ENCODE results near the gene TUT7. TPM values are rescaled to one million over a fixed set of nuclear protein-coding genes. Genes with fewer than 3 reads are reported as not detected.

Gene TUT7
- total RNA-seq, 4 donors from 2014 or later = 36.8 to 99.9 (median 50.4) TPM

GRCh38 chr9:86341007-86341491 lies 13.2 kb downstream of the TUT7 start:
- no peak overlapping the region for H3K27ac ChIP-seq
- peaks cover 0 to 100% (median 0%) of the 10 kb centered on the region in 3 donors for H3K36me3 ChIP-seq

GRCh38 chr9:86340356-86341006 lies 13.7 kb downstream of the TUT7 start:
- no peaks in the 10 kb centered on the region for H3K4me1 ChIP-seq
- H3K36me3 ChIP-seq = peaks cover 0 to 100% (median 0%) of the 10 kb centered on the region in 3 donors
- no peak for DNase-seq
- H3K27me3 ChIP-seq = no peaks in the 10 kb centered on the region
- H3K4me3 ChIP-seq = no peak overlapping the region
- H3K27ac ChIP-seq = no peak overlapping the region
- TF ChIP-seq POLR2A (IDR thresholded peaks at IDR 0.05) = no peak
- no peak for TF ChIP-seq CTCF (IDR thresholded peaks at IDR 0.05)
- no peaks in the 10 kb centered on the region for H3K9me3 ChIP-seq

More at GRCh38 chr9:86341007-86341491, 13.2 kb downstream of the TUT7 start:
- DNase-seq = no peak
- Histone ChIP-seq H3K4me1 (no peaks in the 10 kb centered on the region), H3K4me3 (no peak overlapping the region), H3K27me3 (no peaks in the 10 kb centered on the region), H3K9me3 (no peaks in the 10 kb centered on the region)
- TF ChIP-seq POLR2A (IDR thresholded peaks at IDR 0.05) (no peak), CTCF (IDR thresholded peaks at IDR 0.05) (no peak)

- Histone ChIP-seq H3K27me3 (no peaks in the 10 kb centered on the region), H3K9me3 (no peaks in the 10 kb centered on the region), H3K4me3 (no peak overlapping the region), H3K36me3 (peaks cover 0 to 89% (median 0%) of the 10 kb centered on the region in 3 donors), H3K4me1 (no peaks in the 10 kb centered on the region), H3K27ac (peak overlapping the region in 1 of 4 donors; percentile 21)
- TF ChIP-seq POLR2A (IDR thresholded peaks at IDR 0.05) (no peak), CTCF (IDR thresholded peaks at IDR 0.05) (no peak)
- DNase-seq = no peak
Observed at GRCh38 chr9:86337469-86338108, 16.6 kb downstream of the TUT7 start.

- TF ChIP-seq CTCF (IDR thresholded peaks at IDR 0.05) (no peak), POLR2A (IDR thresholded peaks at IDR 0.05) (no peak)
- no peak for DNase-seq
- H3K36me3 ChIP-seq = peaks cover 0 to 82% (median 0%) of the 10 kb centered on the region in 3 donors
Observed at GRCh38 chr9:86336058-86336457, 18.2 kb downstream of the TUT7 start.

GRCh38 chr9:86333651-86334050 lies 20.6 kb downstream of the TUT7 start:
- H3K27ac ChIP-seq = no peak overlapping the region
- no peak overlapping the region for H3K4me3 ChIP-seq
- H3K27me3 ChIP-seq = no peaks in the 10 kb centered on the region
- H3K4me1 ChIP-seq = no peaks in the 10 kb centered on the region
- TF ChIP-seq POLR2A (IDR thresholded peaks at IDR 0.05) (no peak), CTCF (IDR thresholded peaks at IDR 0.05) (no peak)
- no peak for DNase-seq
- H3K9me3 ChIP-seq = no peaks in the 10 kb centered on the region
- H3K36me3 ChIP-seq = peaks cover 0 to 67% (median 0%) of the 10 kb centered on the region in 3 donors

More at GRCh38 chr9:86336058-86336457, 18.2 kb downstream of the TUT7 start:
- Histone ChIP-seq H3K4me3 (no peak overlapping the region), H3K27ac (no peak overlapping the region), H3K4me1 (no peaks in the 10 kb centered on the region), H3K9me3 (no peaks in the 10 kb centered on the region), H3K27me3 (no peaks in the 10 kb centered on the region)

All from Peyer's patch (tissue), 4 donors.